HG02610 (cell line): ENCODE measurements around the gene CARD9.

Experiments used
- ATAC-seq: cut with Tn5 transposase; IDR thresholded peaks from one replicate; pipeline ENCODE4 v1.9.1; 2021; ENCODE audit warnings: mild to moderate bottlenecking, moderate library complexity; ENCODE audit not compliant: unreplicated experiment

CARD9 gene

GRCh38 chr9:136337416-136338395 lies 35.8 kb downstream of the CARD9 start:
- ATAC-seq, result no peak

GRCh38 chr9:136336881-136337280 lies 36.6 kb downstream of the CARD9 start:
- ATAC-seq, result no peak

- no peak for ATAC-seq
Observed at GRCh38 chr9:136336156-136336870, 37.2 kb downstream of the CARD9 start.

GRCh38 chr9:136335296-136336155 lies 37.9 kb downstream of the CARD9 start:
- ATAC-seq, result no peak

- no peak for ATAC-seq
Observed at GRCh38 chr9:136334541-136334940, 38.9 kb downstream of the CARD9 start.

- no peak for ATAC-seq
Observed at GRCh38 chr9:136333486-136333885, 40.0 kb downstream of the CARD9 start.

GRCh38 chr9:136333045-136333444 lies 40.4 kb downstream of the CARD9 start:
- ATAC-seq, result no peak

GRCh38 chr9:136332482-136332983 lies 40.9 kb downstream of the CARD9 start:
- no peak for ATAC-seq

GRCh38 chr9:136331556-136332481 lies 41.6 kb downstream of the CARD9 start:
- no peak for ATAC-seq

GRCh38 chr9:136331030-136331429 lies 42.4 kb downstream of the CARD9 start:
- ATAC-seq, result no peak

- ATAC-seq, result no peak
Observed at GRCh38 chr9:136330406-136330990, 43.0 kb downstream of the CARD9 start.

GRCh38 chr9:136329636-136330405 lies 43.6 kb downstream of the CARD9 start:
- ATAC-seq, result no peak

GRCh38 chr9:136329211-136329627 lies 44.2 kb downstream of the CARD9 start:
- ATAC-seq, result no peak

GRCh38 chr9:136328622-136329041 lies 44.8 kb downstream of the CARD9 start:
- ATAC-seq, result no peak

- ATAC-seq, result no peak
Observed at GRCh38 chr9:136328011-136328621, 45.4 kb downstream of the CARD9 start.

GRCh38 chr9:136327304-136327974 lies 46.0 kb downstream of the CARD9 start, which contains the start of gene GPSM1:
TSS of gene GPSM1 (plus strand) at chr9:136327539. CDS start at chr9:136327696, 157 bp downstream.
- ATAC-seq, result no peak

- no peak for ATAC-seq
Observed at GRCh38 chr9:136326761-136327303, 46.6 kb downstream of the CARD9 start.
